Osteoblast (primary cell): ENCODE measurements around the gene APBA2. TPM values are rescaled to one million over a fixed set of nuclear protein-coding genes. Genes with fewer than 3 reads are reported as not detected.

Experiments
- DNase-seq: peaks from one replicate; pipeline ENCODE4 v3.0.0; 2011; ENCODE audit warnings: low spot score, mixed read lengths; ENCODE audit not compliant: insufficient read length; ENCODE audit errors: missing footprints
- H2AFZ ChIP-seq: 2 replicates; pipeline ENCODE4 v1.6.0; 2011; ENCODE audit warnings: mild to moderate bottlenecking, low read length
- H3K27ac ChIP-seq: 2 replicates; pipeline ENCODE4 v1.5.1; 2011; ENCODE audit warnings: mild to moderate bottlenecking, low read depth, low read length, moderate library complexity
- H3K27me3 ChIP-seq: 2 replicates; pipeline ENCODE4 v1.6.0; 2012; ENCODE audit warnings: mild to moderate bottlenecking, control low read depth, inconsistent platforms, low read length, moderate library complexity; ENCODE audit not compliant: insufficient read depth
- H3K36me3 ChIP-seq: 2 replicates; pipeline ENCODE4 v1.5.1; 2011; ENCODE audit warnings: mild to moderate bottlenecking, low read length, control low read depth, moderate library complexity; ENCODE audit not compliant: insufficient read depth
- H3K4me1 ChIP-seq: 2 replicates; pipeline ENCODE4 v1.5.1; 2011; ENCODE audit warnings: mild to moderate bottlenecking, low read length, control low read depth, moderate library complexity; ENCODE audit not compliant: insufficient read depth
- H3K4me2 ChIP-seq: 2 replicates; pipeline ENCODE4 v1.6.0; 2011; ENCODE audit warnings: mild to moderate bottlenecking, low read length; ENCODE audit not compliant: insufficient read depth
- H3K4me3 ChIP-seq: fragments of 200-600 bp; sonication (generic); 3 replicates; pipeline ENCODE4 v1.5.1; 2012; ENCODE audit warnings: mild to moderate bottlenecking, low read length, inconsistent platforms; ENCODE audit not compliant: insufficient read depth
- H3K79me2 ChIP-seq: 2 replicates; pipeline ENCODE4 v1.6.0; 2012; ENCODE audit warnings: mild to moderate bottlenecking, low read length, control low read depth, inconsistent platforms; ENCODE audit not compliant: insufficient read depth
- H3K9me3 ChIP-seq: 2 replicates; pipeline ENCODE4 v1.5.1; 2011; ENCODE audit warnings: low read depth, low read length, control low read depth
- H4K20me1 ChIP-seq: 2 replicates; pipeline ENCODE4 v1.6.0; 2012; ENCODE audit warnings: mild to moderate bottlenecking, low read length, control low read depth; ENCODE audit not compliant: insufficient read depth
- total RNA-seq: library from RNA; depleted of rRNA; stranded (reverse); fragments of >200 nt; gene quantifications from 2 replicates; pipeline ENCODE4 v1.2.3, GENCODE V29; 2012
- TF ChIP-seq, protein P1 (sequence below): IDR thresholded peaks from 2 replicates; pipeline ENCODE4 v1.5.1; 2011; ENCODE audit warnings: mild to moderate bottlenecking, low read depth, low read length, moderate library complexity; ENCODE audit errors: extremely low read depth

APBA2 gene
- total RNA-seq, 1 donor = 6.2 TPM

DNA sequence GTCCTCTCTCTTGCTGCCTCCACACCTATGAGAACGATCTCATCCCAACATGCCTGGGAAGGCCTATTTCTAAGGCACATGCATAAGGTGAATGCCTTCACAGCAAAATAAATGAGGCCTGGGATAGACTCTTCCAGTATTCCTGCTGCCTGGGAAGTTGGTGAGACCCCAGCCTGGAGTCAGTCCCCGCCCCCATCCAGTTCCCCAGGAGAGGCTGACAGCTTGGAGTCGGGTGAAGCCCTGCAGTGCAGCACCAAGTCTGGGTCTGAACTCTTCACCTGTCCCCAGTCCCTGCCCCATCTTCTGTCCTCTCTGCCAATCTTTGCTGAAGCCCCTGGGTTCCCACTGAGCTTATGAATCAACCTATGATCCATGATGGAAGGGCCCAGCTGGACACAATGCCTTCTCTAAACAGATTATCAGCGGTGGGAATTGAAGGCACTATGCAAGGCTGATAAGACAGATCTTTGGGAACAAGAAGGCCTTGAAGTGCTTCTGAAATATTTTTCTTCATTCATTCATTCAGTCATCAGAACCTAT, 10.2 kb upstream of the APBA2 start:
- H3K27me3 ChIP-seq = no peaks in the 10 kb centered on the region
- no peaks in the 10 kb centered on the region for H3K36me3 ChIP-seq
- DNase-seq = no peak
- H3K4me2 ChIP-seq = no peak overlapping the region
- no peaks in the 10 kb centered on the region for H3K4me1 ChIP-seq
- no peak overlapping the region for H3K4me3 ChIP-seq
- H3K27ac ChIP-seq = no peak overlapping the region
- no peaks in the 10 kb centered on the region for H4K20me1 ChIP-seq
- no peak overlapping the region for H2AFZ ChIP-seq
- no peaks in the 10 kb centered on the region for H3K79me2 ChIP-seq
- TF ChIP-seq, protein P1, sequence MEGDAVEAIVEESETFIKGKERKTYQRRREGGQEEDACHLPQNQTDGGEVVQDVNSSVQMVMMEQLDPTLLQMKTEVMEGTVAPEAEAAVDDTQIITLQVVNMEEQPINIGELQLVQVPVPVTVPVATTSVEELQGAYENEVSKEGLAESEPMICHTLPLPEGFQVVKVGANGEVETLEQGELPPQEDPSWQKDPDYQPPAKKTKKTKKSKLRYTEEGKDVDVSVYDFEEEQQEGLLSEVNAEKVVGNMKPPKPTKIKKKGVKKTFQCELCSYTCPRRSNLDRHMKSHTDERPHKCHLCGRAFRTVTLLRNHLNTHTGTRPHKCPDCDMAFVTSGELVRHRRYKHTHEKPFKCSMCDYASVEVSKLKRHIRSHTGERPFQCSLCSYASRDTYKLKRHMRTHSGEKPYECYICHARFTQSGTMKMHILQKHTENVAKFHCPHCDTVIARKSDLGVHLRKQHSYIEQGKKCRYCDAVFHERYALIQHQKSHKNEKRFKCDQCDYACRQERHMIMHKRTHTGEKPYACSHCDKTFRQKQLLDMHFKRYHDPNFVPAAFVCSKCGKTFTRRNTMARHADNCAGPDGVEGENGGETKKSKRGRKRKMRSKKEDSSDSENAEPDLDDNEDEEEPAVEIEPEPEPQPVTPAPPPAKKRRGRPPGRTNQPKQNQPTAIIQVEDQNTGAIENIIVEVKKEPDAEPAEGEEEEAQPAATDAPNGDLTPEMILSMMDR = no peak
- H3K9me3 ChIP-seq = no peaks in the 10 kb centered on the region

DNA sequence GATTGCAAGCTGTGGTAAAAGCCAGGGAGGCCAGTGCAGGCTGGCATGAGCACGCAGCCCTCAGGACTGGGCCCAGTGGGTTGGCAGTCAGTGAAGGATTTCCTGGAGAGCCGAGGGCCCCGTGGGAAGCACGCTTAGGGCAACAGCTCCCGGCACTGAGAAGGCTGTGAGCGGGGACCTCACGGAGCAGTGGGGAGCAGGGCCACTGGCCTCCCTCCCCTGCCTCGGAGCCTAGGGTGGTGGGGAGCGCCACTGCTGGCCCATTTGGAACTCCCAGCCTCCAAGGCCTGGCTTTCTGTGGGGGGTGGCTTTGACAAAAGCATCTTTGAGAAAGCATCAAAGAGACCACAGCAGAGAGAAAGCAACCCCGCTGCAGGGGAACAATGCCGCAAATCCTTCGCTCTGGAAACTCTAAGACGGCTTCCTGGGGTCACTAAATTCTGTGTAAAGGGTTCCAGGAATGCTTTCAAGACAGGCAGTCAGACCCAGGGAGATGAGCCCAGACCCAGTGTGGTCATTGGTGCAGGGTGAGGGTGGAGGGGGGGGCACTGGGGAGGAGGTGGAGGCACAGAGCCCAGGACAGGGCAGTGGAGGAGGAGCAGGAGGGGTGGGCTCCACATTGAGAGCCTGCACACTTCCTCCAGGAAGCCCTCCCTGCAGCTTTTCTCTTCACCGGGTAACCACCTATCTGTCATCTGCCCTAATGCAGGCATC, 9.5 kb upstream of the APBA2 start:
- Histone ChIP-seq H3K79me2 (no peaks in the 10 kb centered on the region), H3K4me3 (no peak overlapping the region), H4K20me1 (no peaks in the 10 kb centered on the region), H3K4me1 (no peaks in the 10 kb centered on the region), H3K4me2 (no peak overlapping the region), H3K36me3 (no peaks in the 10 kb centered on the region), H2AFZ (no peak overlapping the region), H3K27ac (no peak overlapping the region), H3K9me3 (no peaks in the 10 kb centered on the region), H3K27me3 (no peaks in the 10 kb centered on the region)
- TF ChIP-seq, protein P1 = no peak
- no peak for DNase-seq

DNA sequence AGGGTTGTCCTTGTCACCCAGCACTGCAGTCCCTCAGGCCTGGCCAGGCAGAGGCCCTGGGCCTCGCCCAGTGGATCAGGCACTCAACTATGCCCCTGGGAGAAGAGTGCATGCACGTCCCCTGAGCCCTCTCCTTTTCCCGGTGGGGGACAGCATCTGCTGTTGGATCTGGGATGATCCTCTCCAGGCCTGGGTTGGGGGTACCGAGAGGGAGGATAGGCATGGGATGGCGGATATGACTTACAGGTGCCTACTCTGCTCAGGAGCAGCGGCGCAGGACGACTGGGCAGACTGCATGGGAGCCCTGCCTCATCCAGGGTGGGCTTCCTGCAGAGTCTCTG, 9.0 kb upstream of the APBA2 start:
- Histone ChIP-seq H3K27ac (no peak overlapping the region), H3K36me3 (no peaks in the 10 kb centered on the region), H3K9me3 (no peaks in the 10 kb centered on the region), H3K4me1 (no peaks in the 10 kb centered on the region), H2AFZ (no peak overlapping the region), H3K27me3 (no peaks in the 10 kb centered on the region), H4K20me1 (no peaks in the 10 kb centered on the region), H3K79me2 (no peaks in the 10 kb centered on the region), H3K4me2 (no peak overlapping the region), H3K4me3 (no peak overlapping the region)
- TF ChIP-seq, protein P1 = no peak
- DNase-seq = no peak

DNA sequence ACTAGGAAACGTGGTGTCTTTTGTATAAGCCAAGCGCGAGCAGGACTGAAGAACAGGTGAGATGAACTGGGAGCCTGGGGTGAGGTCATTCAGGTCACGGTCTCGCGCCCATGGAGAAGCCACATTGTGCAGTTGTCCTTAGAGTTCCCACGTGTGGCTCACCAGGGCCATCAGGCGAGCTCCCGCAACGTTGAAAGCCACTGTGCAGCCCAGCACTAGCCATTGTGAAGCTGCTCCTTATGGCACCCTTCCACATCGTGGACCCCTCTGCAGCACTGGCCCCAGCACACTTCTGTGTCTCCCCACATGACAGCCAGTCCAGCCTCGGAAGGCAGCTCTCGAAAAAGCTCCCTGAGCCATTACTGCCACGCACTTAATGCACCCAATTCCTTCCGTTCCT, 7.6 kb upstream of the APBA2 start:
- no peaks in the 10 kb centered on the region for H4K20me1 ChIP-seq
- H3K36me3 ChIP-seq = no peaks in the 10 kb centered on the region
- no peak overlapping the region for H3K4me2 ChIP-seq
- no peak overlapping the region for H3K4me3 ChIP-seq
- no peaks in the 10 kb centered on the region for H3K79me2 ChIP-seq
- H3K4me1 ChIP-seq = no peaks in the 10 kb centered on the region
- H2AFZ ChIP-seq = no peak overlapping the region
- TF ChIP-seq, protein P1 = no peak
- H3K27me3 ChIP-seq = no peaks in the 10 kb centered on the region
- no peak overlapping the region for H3K27ac ChIP-seq
- DNase-seq = peak; percentile 14
- no peaks in the 10 kb centered on the region for H3K9me3 ChIP-seq
